ENCODE measurements around the gene SLC8B1. TPM values are rescaled to one million over a fixed set of nuclear protein-coding genes. Genes with fewer than 3 reads are reported as not detected.
A peak's percentile ranks its signal among the peaks of the same experiment; 100 is the strongest.

The SLC8B1 gene
- total RNA-seq (100 to 1,000 TPM in 3 of 7 donors, 10 to 100 TPM in 4; 36.9 to 117 (median 88.0) TPM), polyA plus RNA-seq (10 to 100 TPM; 61.0 to 72.9 TPM)
- long read RNA-seq, donor 1, transcript SLC8B1-201 (16 exons, 2,975 nt), result major isoform, 8 of 313 reads
- long read RNA-seq, donor 1, transcript SLC8B1-204 (5 exons, 2,053 nt), result minor isoform, 7 of 313 reads
- long read RNA-seq, donor 1, partial matches to known transcripts, result 225 of 313 reads
- long read RNA-seq, donor 1, other reads (novel, unspliced or antisense), result 66 of 313 reads
- long read RNA-seq, donor 2, partial matches to known transcripts, result 0 of 1 reads
- long read RNA-seq, donor 2, other reads (novel, unspliced or antisense), result 0 of 1 reads
- long read RNA-seq, donor 3, partial matches to known transcripts, result 90 of 169 reads
- long read RNA-seq, donor 3, other reads (novel, unspliced or antisense), result 75 of 169 reads

DNA sequence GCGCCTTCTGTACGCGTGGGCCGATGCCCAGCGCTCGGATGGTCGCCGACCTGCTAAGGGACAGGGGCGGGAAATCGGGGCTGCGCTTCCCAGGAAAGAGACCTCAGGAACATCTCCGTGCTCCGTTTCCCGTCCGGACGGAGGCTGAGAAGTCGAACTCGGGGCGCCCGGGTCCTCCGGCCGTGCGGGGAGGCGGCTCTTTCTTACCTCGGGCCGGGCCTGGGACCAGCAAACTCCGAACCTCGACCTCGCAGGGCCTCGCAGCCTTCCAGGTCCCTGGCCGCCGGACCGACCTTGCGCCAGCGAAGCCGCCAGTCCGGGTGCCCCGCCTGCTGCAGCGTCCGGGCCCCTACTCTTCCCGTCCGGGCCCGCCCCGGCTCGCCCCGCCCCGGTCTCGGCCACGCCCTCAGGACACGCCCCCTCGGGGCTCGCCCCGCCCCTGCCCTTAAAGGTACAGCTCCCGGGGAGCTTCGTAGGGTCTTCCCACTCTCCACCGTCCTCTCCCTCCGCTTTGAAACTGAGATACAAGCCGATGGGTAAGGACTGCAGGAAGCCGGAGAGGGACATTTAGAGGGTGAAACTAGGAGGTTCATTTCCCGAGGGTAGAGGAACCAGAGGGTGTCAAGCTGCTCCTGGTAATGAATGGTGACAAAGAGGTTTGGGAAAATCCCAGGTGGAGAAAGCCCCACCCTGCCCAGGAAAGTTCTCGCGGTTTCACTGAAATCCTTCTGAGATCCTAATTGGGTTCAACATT is at the start of gene SLC8B1:
SLC8B1 (minus strand) TSS at position 324 of the 754 bp plus-strand sequence. CDS start 2,231 bp downstream, outside the sequence.
- peak within 1 kb of the TSS; percentile 3 to 50 for H3K27ac ChIP-seq
- H3K4me1 ChIP-seq (ENCODE audit: insufficient read depth), result peaks cover 3% of the 10 kb centered on the region
- H3K36me3 ChIP-seq, result no peaks in the 10 kb centered on the region
- H3K4me3 ChIP-seq, result peak within 1 kb of the TSS; percentile 56
- TF ChIP-seq POLR2A (IDR thresholded peaks at IDR 0.05) (peak; percentile 92), EP300 (IDR thresholded peaks at IDR 0.05) (no peak), CTCF (IDR thresholded peaks at IDR 0.05) (no peak)
- no peaks in the 10 kb centered on the region for H3K9me3 ChIP-seq
- intact Hi-C loops (cut with DNase I), result loop anchor here in 2 of 4 donors (10.0 kb wide), 1 partner anchor 140 kb away; no protein-coding TSS in a partner anchor
- DNase-seq, result peak; percentile 88 to 96 (median 94)
- 0 to 1% (median 0%) methylated on average over 36 to 62 of the region's 62 CpGs for WGBS, 3 donors
- H3K27me3 ChIP-seq, result no peaks in the 10 kb centered on the region

GRCh38 chr12:113382206-113382605 is 47.3 kb upstream of the SLC8B1 start:
- H3K4me3 ChIP-seq, result no peak overlapping the region
- TF ChIP-seq CTCF (IDR thresholded peaks at IDR 0.05) (no peak), EP300 (IDR thresholded peaks at IDR 0.05) (no peak), POLR2A (IDR thresholded peaks at IDR 0.05) (no peak)
- 93 to 96% (median 94%) methylated on average over 4 of the region's 4 CpGs for WGBS, 3 donors
- no peak for DNase-seq
- H3K9me3 ChIP-seq, result no peaks in the 10 kb centered on the region
- no peaks in the 10 kb centered on the region for H3K27me3 ChIP-seq
- no peaks in the 10 kb centered on the region for H3K4me1 ChIP-seq (ENCODE audit: insufficient read depth)
- intact Hi-C loops (cut with DNase I), result no loop called here
- H3K36me3 ChIP-seq, result no peaks in the 10 kb centered on the region
- H3K27ac ChIP-seq, result no peak overlapping the region

- Histone ChIP-seq H3K4me1 (ENCODE audit: insufficient read depth) (no peaks in the 10 kb centered on the region), H3K36me3 (no peaks in the 10 kb centered on the region), H3K27ac (no peak overlapping the region), H3K4me3 (no peak overlapping the region), H3K27me3 (no peaks in the 10 kb centered on the region), H3K9me3 (no peaks in the 10 kb centered on the region)
- TF ChIP-seq POLR2A (IDR thresholded peaks at IDR 0.05), result no peak
- TF ChIP-seq CTCF (IDR thresholded peaks at IDR 0.05), result no peak
- TF ChIP-seq EP300 (IDR thresholded peaks at IDR 0.05), result no peak
- DNase-seq, result no peak
- intact Hi-C loops (cut with DNase I), result no loop called here
- 59 to 80% (median 59%) methylated on average over 11 of the region's 11 CpGs for WGBS, 3 donors
Measured at GRCh38 chr12:113381220-113381619, 46.3 kb upstream of the SLC8B1 start.

GRCh38 chr12:113378291-113378690 is 43.4 kb upstream of the SLC8B1 start:
- Histone ChIP-seq H3K4me1 (ENCODE audit: insufficient read depth) (no peaks in the 10 kb centered on the region), H3K9me3 (no peaks in the 10 kb centered on the region), H3K27me3 (no peaks in the 10 kb centered on the region), H3K4me3 (no peak overlapping the region), H3K36me3 (no peaks in the 10 kb centered on the region), H3K27ac (no peak overlapping the region)
- WGBS, 3 donors, result 81 to 85% (median 82%) methylated on average over 3 of the region's 3 CpGs
- TF ChIP-seq CTCF (IDR thresholded peaks at IDR 0.05) (no peak), EP300 (IDR thresholded peaks at IDR 0.05) (no peak), POLR2A (IDR thresholded peaks at IDR 0.05) (no peak)
- DNase-seq, result no peak
- intact Hi-C loops (cut with DNase I), result no loop called here
